ENCODE measurements around the gene SRR. TPM values are rescaled to one million over a fixed set of nuclear protein-coding genes. Genes with fewer than 3 reads are reported as not detected.

The SRR gene
- total and polyA plus RNA-seq, 9 donors = 12.4 to 28.6 (median 22.7) TPM

DNA sequence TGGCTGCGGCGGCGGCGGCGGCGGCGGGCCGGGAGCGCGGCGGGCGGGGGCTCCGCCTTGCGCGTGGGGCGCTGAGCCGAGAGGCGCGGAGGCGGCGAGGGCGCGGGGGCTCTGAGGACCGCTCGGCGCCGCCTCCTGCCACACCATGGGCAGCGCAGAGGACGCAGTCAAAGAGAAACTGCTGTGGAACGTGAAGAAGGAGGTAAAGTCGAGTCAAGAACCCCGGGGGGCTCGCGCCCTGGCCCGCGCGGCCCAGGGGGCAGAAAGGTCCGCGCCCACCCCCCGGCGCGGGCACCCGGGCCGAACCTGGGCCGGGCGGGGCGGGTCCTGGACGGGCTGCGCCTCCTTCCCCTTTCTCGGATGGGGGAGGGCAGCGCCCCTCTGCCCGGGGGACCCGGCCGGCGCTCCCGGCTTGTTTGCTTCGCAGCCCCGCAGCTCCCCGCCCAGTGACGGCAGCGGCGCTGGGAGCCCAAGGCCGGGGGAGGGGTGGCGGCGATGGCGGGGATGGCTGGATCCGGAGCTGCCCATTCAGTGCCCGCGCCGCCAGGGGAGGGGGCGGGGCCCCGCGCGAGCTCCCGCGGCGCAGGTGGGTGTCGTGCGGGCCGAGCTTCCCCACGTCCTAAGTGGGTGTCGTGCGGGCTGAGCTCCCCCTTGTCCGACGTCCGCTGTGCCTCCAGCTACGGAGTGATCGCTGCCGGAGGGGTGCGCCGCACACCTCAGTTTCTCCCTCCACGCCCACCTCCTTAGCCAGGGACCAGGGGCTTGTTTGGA, 34.0 kb downstream of the SRR start:
- Histone ChIP-seq H3K4me1 (ENCODE audit: control insufficient read depth, insufficient read depth, low read length) (peaks cover 20% of the 10 kb centered on the region), H3K27ac (ENCODE audit: low read length) (peak overlapping the region; percentile 67), H3K27me3 (ENCODE audit: control insufficient read depth, insufficient read depth, low read length) (no peaks in the 10 kb centered on the region), H3K4me3 (ENCODE audit: low read length) (peak overlapping the region; percentile 80), H3K9me3 (replicated peaks; ENCODE audit: control insufficient read depth, low read depth, low read length) (no peaks in the 10 kb centered on the region), H3K36me3 (ENCODE audit: control insufficient read depth, insufficient read depth, low read length) (peaks cover 29% of the 10 kb centered on the region)
- peak; percentile 65 for DNase-seq
- WGBS (ENCODE audit: insufficient coverage) = under 1% methylated on average over 86 of the region's 92 CpGs

DNA sequence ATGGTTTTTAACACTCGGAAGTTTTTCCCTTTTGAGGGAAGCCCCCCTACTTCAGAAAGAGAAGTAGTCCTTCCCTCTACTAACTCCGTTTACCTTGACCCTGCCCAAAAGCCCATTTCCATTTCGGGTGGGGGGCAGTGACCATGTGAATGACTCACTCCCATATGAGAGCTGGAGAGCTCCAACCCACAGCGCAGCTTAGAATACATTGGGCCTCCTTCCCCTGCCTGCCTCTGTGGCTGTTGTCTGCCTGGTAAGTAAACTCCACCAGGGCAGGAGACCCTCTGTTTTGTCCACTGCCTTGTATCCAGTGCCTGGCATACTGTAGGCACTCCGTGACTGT, 34.5 kb downstream of the SRR start:
- peak; percentile 27 for DNase-seq
- no peaks in the 10 kb centered on the region for H3K27me3 ChIP-seq (ENCODE audit: control insufficient read depth, insufficient read depth, low read length)
- 0% methylated on average over 2 of the region's 5 CpGs for WGBS (ENCODE audit: insufficient coverage)
- peaks cover 29% of the 10 kb centered on the region for H3K36me3 ChIP-seq (ENCODE audit: control insufficient read depth, insufficient read depth, low read length)
- peaks cover 20% of the 10 kb centered on the region for H3K4me1 ChIP-seq (ENCODE audit: control insufficient read depth, insufficient read depth, low read length)
- H3K4me3 ChIP-seq (ENCODE audit: low read length) = peak overlapping the region; percentile 80
- H3K27ac ChIP-seq (ENCODE audit: low read length) = peak overlapping the region; percentile 67
- no peaks in the 10 kb centered on the region for H3K9me3 ChIP-seq (replicated peaks; ENCODE audit: control insufficient read depth, low read depth, low read length)

DNA sequence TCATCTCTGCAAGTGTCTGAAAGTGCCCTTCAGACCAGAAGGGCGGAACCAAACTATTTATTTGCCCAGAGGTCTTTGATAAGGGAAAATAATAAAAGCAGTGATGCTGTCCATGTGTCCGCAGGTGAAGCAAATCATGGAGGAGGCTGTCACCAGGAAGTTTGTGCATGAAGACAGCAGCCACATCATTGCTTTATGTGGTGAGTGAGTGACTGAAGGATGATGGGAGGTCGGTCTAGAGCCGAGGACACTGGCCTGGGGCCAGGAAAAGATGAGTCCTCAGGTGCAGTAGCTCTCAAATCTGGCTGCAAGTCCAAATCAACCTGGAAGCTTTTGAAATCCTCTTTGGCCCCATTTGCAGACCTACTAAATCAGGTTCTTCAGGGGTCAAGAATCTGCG, 39.7 kb downstream of the SRR start:
- Histone ChIP-seq H3K4me1 (ENCODE audit: control insufficient read depth, insufficient read depth, low read length) (peaks cover 10% of the 10 kb centered on the region), H3K4me3 (ENCODE audit: low read length) (no peak overlapping the region), H3K36me3 (ENCODE audit: control insufficient read depth, insufficient read depth, low read length) (peaks cover 37% of the 10 kb centered on the region), H3K9me3 (replicated peaks; ENCODE audit: control insufficient read depth, low read depth, low read length) (no peaks in the 10 kb centered on the region), H3K27ac (ENCODE audit: low read length) (no peak overlapping the region), H3K27me3 (ENCODE audit: control insufficient read depth, insufficient read depth, low read length) (no peaks in the 10 kb centered on the region)
- WGBS (ENCODE audit: insufficient coverage) = 100% methylated on average over 2 of the region's 5 CpGs
- no peak for DNase-seq

GRCh38 chr17:2344528-2344927, 40.8 kb downstream of the SRR start:
- no peaks in the 10 kb centered on the region for H3K9me3 ChIP-seq (replicated peaks; ENCODE audit: control insufficient read depth, low read depth, low read length)
- WGBS (ENCODE audit: insufficient coverage) = 94% methylated on average over 4 of the region's 10 CpGs
- H3K27me3 ChIP-seq (ENCODE audit: control insufficient read depth, insufficient read depth, low read length) = no peaks in the 10 kb centered on the region
- H3K36me3 ChIP-seq (ENCODE audit: control insufficient read depth, insufficient read depth, low read length) = peaks cover 42% of the 10 kb centered on the region
- H3K4me3 ChIP-seq (ENCODE audit: low read length) = no peak overlapping the region
- DNase-seq = no peak
- no peak overlapping the region for H3K27ac ChIP-seq (ENCODE audit: low read length)
- H3K4me1 ChIP-seq (ENCODE audit: control insufficient read depth, insufficient read depth, low read length) = peaks cover 12% of the 10 kb centered on the region

DNA sequence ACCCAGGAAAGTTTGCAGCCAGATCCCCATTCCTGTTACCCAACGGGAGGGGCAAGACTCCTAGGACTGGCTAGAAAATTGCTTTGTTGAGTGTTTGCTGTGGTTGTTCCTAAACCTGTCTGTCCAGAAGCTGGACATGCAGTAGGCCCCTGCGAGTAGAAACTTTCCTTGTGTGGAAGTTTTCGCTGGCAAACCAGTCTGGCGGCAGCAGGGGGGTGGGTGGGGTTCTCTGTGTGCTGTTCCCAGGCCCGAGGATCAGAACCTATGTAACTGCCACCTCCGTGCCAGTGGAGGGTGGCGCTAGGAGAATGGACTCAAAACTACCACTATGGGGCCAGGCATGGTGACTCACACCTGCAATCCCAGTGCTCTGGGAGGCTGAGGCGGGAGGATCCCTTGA, 42.7 kb downstream of the SRR start:
- WGBS (ENCODE audit: insufficient coverage) = 93% methylated on average over 7 of the region's 8 CpGs

GRCh38 chr17:2347805-2348685, 44.3 kb downstream of the SRR start:
- Histone ChIP-seq H3K4me1 (ENCODE audit: control insufficient read depth, insufficient read depth, low read length) (peaks cover 12% of the 10 kb centered on the region), H3K27me3 (ENCODE audit: control insufficient read depth, insufficient read depth, low read length) (no peaks in the 10 kb centered on the region), H3K4me3 (ENCODE audit: low read length) (no peak overlapping the region), H3K27ac (ENCODE audit: low read length) (peak overlapping the region; percentile 65), H3K9me3 (replicated peaks; ENCODE audit: control insufficient read depth, low read depth, low read length) (no peaks in the 10 kb centered on the region), H3K36me3 (ENCODE audit: control insufficient read depth, insufficient read depth, low read length) (peaks cover 35% of the 10 kb centered on the region)
- 69% methylated on average over 3 of the region's 11 CpGs for WGBS (ENCODE audit: insufficient coverage)
- DNase-seq = peak; percentile 76

More for the DNA sequence above, 42.7 kb downstream of the SRR start:
- Histone ChIP-seq H3K27ac (ENCODE audit: low read length) (no peak overlapping the region), H3K36me3 (ENCODE audit: control insufficient read depth, insufficient read depth, low read length) (peaks cover 41% of the 10 kb centered on the region), H3K4me1 (ENCODE audit: control insufficient read depth, insufficient read depth, low read length) (peaks cover 12% of the 10 kb centered on the region), H3K4me3 (ENCODE audit: low read length) (no peak overlapping the region), H3K9me3 (replicated peaks; ENCODE audit: control insufficient read depth, low read depth, low read length) (no peaks in the 10 kb centered on the region), H3K27me3 (ENCODE audit: control insufficient read depth, insufficient read depth, low read length) (no peaks in the 10 kb centered on the region)
- DNase-seq = no peak

- WGBS (ENCODE audit: insufficient coverage) = 93% methylated on average over 6 of the region's 6 CpGs
- H3K9me3 ChIP-seq (replicated peaks; ENCODE audit: control insufficient read depth, low read depth, low read length) = no peaks in the 10 kb centered on the region
- no peak overlapping the region for H3K4me3 ChIP-seq (ENCODE audit: low read length)
- H3K36me3 ChIP-seq (ENCODE audit: control insufficient read depth, insufficient read depth, low read length) = peaks cover 9% of the 10 kb centered on the region
- peaks cover 12% of the 10 kb centered on the region for H3K4me1 ChIP-seq (ENCODE audit: control insufficient read depth, insufficient read depth, low read length)
- H3K27me3 ChIP-seq (ENCODE audit: control insufficient read depth, insufficient read depth, low read length) = no peaks in the 10 kb centered on the region
- no peak overlapping the region for H3K27ac ChIP-seq (ENCODE audit: low read length)
- DNase-seq = no peak
These were observed 47.5 kb downstream of the SRR start for GRCh38 chr17:2351269-2351668.

- Histone ChIP-seq H3K27me3 (ENCODE audit: control insufficient read depth, insufficient read depth, low read length) (no peaks in the 10 kb centered on the region), H3K4me3 (ENCODE audit: low read length) (no peak overlapping the region), H3K27ac (ENCODE audit: low read length) (no peak overlapping the region), H3K36me3 (ENCODE audit: control insufficient read depth, insufficient read depth, low read length) (peaks cover 4% of the 10 kb centered on the region), H3K4me1 (ENCODE audit: control insufficient read depth, insufficient read depth, low read length) (peaks cover 4% of the 10 kb centered on the region), H3K9me3 (replicated peaks; ENCODE audit: control insufficient read depth, low read depth, low read length) (no peaks in the 10 kb centered on the region)
- no CpG with 5 or more reads among the region's 8 CpGs for WGBS (ENCODE audit: insufficient coverage)
- no peak for DNase-seq
These were observed 50.6 kb downstream of the SRR start for GRCh38 chr17:2354311-2354710.

DNA sequence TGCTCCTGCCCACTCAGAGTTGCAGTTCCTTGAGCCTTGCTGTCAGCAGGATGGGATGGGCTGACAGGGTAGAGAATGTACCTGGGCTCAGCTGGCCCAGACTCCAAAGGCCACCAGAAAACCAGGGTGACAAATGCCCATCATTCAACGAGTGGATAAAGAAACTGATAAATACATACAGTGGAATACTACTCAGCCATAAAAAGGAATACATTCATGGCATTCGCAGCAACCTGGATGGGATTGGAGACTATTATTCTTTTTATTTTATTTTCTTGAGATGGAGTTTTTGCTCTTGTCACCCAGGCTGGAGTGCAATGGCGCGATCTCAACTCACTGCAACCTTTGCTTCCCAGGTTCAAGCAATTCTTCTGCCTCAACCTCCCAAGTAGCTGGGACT, 53.5 kb downstream of the SRR start:
- WGBS (ENCODE audit: insufficient coverage) = 100% methylated on average over 2 of the region's 4 CpGs
- Histone ChIP-seq H3K27me3 (ENCODE audit: control insufficient read depth, insufficient read depth, low read length) (no peaks in the 10 kb centered on the region), H3K4me1 (ENCODE audit: control insufficient read depth, insufficient read depth, low read length) (peaks cover 8% of the 10 kb centered on the region)

GRCh38 chr17:2357931-2358434, 54.2 kb downstream of the SRR start:
- no peak overlapping the region for H3K27ac ChIP-seq (ENCODE audit: low read length)
- 73% methylated on average over 10 of the region's 10 CpGs for WGBS (ENCODE audit: insufficient coverage)

More for the DNA sequence above, 53.5 kb downstream of the SRR start:
- no peak for DNase-seq
- Histone ChIP-seq H3K4me3 (ENCODE audit: low read length) (no peak overlapping the region), H3K27ac (ENCODE audit: low read length) (no peak overlapping the region), H3K9me3 (replicated peaks; ENCODE audit: control insufficient read depth, low read depth, low read length) (no peaks in the 10 kb centered on the region), H3K36me3 (ENCODE audit: control insufficient read depth, insufficient read depth, low read length) (peaks cover 9% of the 10 kb centered on the region)

More at GRCh38 chr17:2357931-2358434, 54.2 kb downstream of the SRR start:
- peaks cover 8% of the 10 kb centered on the region for H3K4me1 ChIP-seq (ENCODE audit: control insufficient read depth, insufficient read depth, low read length)
- no peaks in the 10 kb centered on the region for H3K9me3 ChIP-seq (replicated peaks; ENCODE audit: control insufficient read depth, low read depth, low read length)
- peaks cover 14% of the 10 kb centered on the region for H3K36me3 ChIP-seq (ENCODE audit: control insufficient read depth, insufficient read depth, low read length)
- no peaks in the 10 kb centered on the region for H3K27me3 ChIP-seq (ENCODE audit: control insufficient read depth, insufficient read depth, low read length)
- no peak for DNase-seq
- H3K4me3 ChIP-seq (ENCODE audit: low read length) = no peak overlapping the region

All from muscle of leg (tissue), 11 donors.